Measurements from ENCODE around the gene MYL7.

Gene MYL7

DNA sequence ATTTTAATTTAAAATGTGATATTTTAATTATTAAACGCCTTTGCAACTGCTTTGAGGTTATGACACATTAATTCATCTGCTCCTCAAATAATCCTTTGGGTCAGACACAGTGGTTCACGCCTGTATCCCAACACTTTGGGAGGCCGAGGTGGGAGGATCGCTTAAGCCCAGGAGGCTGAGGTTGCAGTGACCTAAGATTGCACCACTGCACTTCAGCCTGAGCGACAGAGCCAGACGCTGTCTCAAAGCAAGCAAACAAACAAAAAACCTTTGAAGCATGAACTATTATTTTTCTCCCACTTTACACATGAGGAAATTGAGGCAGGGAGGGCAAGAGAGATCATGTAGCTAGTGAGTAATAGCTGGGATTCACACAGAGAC lies 16.3 kb downstream of the MYL7 start (continued):
- TF ChIP-seq, protein P1, sequence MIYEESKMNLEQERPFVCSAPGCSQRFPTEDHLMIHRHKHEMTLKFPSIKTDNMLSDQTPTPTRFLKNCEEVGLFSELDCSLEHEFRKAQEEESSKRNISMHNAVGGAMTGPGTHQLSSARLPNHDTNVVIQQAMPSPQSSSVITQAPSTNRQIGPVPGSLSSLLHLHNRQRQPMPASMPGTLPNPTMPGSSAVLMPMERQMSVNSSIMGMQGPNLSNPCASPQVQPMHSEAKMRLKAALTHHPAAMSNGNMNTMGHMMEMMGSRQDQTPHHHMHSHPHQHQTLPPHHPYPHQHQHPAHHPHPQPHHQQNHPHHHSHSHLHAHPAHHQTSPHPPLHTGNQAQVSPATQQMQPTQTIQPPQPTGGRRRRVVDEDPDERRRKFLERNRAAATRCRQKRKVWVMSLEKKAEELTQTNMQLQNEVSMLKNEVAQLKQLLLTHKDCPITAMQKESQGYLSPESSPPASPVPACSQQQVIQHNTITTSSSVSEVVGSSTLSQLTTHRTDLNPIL (CRISPR knock-in tag; IDR thresholded peaks at IDR 0.05; ENCODE audit: low read depth): no peak
- TF ChIP-seq RARB (CRISPR knock-in tag; IDR thresholded peaks at IDR 0.05): no peak

DNA sequence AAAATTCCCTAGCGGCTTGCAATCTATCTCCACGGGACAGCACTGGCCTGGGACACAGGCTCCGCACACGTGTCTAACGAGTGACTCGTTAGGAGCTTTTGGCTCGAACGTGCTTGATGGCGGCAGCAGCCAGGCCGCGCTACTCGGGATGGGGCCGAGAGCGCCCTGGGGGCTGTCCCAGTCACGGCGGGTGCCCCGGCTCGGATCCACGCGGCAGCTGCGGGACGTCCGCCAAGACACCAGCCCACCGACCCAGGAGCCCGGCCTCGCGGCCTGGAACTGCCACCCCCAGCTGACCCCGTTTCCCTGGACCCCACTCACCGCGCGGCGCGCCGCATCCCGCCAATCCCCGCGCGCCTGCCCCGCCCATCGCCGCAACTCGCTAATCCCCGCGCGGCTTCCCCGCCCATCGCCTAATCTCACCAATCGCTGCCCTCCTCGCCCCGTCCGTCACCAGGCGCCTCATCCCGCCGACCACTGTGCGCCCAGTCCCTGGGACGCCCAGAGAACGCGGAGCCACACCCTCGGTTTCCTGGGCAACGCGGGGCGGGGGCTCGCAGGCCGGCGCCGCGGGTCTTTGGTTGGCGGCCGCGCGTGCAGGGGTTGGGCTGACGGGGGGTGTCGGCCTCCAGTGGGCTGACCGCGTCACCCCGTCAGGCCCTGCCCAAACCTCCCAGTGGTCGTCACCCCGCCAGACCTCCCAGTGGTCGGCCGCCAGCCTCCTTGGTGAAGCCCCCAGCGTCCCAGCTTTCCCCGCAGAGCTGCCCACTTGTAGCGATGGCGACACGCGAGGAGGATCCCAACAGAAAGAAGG lies 17.7 kb downstream of the MYL7 start, which contains the start of gene POLD2:
TSS of gene POLD2 (minus strand) at position 359 of the 814 bp plus-strand sequence. CDS start 1,495 bp downstream, outside the sequence.
- peak; percentile 99 for ATAC-seq
- TF ChIP-seq, protein P2, sequence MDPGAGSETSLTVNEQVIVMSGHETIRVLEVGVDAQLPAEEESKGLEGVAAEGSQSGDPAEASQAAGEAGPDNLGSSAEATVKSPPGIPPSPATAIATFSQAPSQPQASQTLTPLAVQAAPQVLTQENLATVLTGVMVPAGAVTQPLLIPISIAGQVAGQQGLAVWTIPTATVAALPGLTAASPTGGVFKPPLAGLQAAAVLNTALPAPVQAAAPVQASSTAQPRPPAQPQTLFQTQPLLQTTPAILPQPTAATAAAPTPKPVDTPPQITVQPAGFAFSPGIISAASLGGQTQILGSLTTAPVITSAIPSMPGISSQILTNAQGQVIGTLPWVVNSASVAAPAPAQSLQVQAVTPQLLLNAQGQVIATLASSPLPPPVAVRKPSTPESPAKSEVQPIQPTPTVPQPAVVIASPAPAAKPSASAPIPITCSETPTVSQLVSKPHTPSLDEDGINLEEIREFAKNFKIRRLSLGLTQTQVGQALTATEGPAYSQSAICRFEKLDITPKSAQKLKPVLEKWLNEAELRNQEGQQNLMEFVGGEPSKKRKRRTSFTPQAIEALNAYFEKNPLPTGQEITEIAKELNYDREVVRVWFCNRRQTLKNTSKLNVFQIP (CRISPR knock-in tag; IDR thresholded peaks at IDR 0.05; ENCODE audit: borderline replicate concordance, low read depth): peak; percentile 75; the same call in 1 of the 2 replicates
- TF ChIP-seq RARB (CRISPR knock-in tag; IDR thresholded peaks at IDR 0.05) (no peak), ARNTL (CRISPR knock-in tag; IDR thresholded peaks at IDR 0.05; ENCODE audit: borderline replicate concordance, low read depth) (0 out of 2 replicates have a peak, but pooled peaks have one; percentile 70), GLIS3 (CRISPR knock-in tag; IDR thresholded peaks at IDR 0.05) (0 out of 2 replicates have a peak, but pooled peaks have one; percentile 11), ZFP30 (CRISPR knock-in tag; IDR thresholded peaks at IDR 0.05) (no peak), ZNF565 (CRISPR knock-in tag; conservative IDR thresholded peaks at IDR 0.05; ENCODE audit: low read depth) (0 out of 2 replicates have a peak, but pooled peaks have one; percentile 29), CSDC2 (CRISPR knock-in tag; IDR thresholded peaks at IDR 0.05) (peak; percentile 21; the same call in 1 of the 2 replicates)
- TF ChIP-seq, protein P3, sequence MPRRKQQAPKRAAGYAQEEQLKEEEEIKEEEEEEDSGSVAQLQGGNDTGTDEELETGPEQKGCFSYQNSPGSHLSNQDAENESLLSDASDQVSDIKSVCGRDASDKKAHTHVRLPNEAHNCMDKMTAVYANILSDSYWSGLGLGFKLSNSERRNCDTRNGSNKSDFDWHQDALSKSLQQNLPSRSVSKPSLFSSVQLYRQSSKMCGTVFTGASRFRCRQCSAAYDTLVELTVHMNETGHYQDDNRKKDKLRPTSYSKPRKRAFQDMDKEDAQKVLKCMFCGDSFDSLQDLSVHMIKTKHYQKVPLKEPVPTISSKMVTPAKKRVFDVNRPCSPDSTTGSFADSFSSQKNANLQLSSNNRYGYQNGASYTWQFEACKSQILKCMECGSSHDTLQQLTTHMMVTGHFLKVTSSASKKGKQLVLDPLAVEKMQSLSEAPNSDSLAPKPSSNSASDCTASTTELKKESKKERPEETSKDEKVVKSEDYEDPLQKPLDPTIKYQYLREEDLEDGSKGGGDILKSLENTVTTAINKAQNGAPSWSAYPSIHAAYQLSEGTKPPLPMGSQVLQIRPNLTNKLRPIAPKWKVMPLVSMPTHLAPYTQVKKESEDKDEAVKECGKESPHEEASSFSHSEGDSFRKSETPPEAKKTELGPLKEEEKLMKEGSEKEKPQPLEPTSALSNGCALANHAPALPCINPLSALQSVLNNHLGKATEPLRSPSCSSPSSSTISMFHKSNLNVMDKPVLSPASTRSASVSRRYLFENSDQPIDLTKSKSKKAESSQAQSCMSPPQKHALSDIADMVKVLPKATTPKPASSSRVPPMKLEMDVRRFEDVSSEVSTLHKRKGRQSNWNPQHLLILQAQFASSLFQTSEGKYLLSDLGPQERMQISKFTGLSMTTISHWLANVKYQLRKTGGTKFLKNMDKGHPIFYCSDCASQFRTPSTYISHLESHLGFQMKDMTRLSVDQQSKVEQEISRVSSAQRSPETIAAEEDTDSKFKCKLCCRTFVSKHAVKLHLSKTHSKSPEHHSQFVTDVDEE (CRISPR knock-in tag; IDR thresholded peaks at IDR 0.05): peak; percentile 29; the same call in 1 of the 2 replicates

DNA sequence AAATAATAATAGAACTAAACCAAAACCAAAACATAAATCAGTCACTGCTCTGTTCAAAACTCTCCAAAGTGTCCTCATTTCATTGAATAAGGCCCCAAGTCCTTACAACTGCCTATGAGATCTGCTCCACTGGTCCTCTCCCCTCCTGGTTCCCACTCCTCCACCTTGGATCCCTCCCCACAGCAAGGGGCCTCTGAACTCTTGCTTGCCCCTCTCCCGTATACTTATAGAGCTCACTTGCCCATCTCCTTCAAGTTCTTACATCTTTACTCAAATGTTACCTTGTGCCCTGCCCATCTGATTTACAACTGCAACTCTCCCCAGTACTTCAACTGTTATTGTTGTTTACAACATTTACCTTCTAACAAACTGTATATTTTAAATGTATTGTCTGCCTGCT lies 18.6 kb downstream of the MYL7 start:
- TF ChIP-seq ESRRG (CRISPR knock-in tag; IDR thresholded peaks at IDR 0.05) (no peak), ZNF8 (CRISPR knock-in tag; IDR thresholded peaks at IDR 0.05) (no peak), TCF4 (CRISPR knock-in tag; IDR thresholded peaks at IDR 0.05; ENCODE audit: borderline replicate concordance) (no peak), ZFP3 (CRISPR knock-in tag; IDR thresholded peaks at IDR 0.05) (no peak), TOX (CRISPR knock-in tag; IDR thresholded peaks at IDR 0.05; ENCODE audit: borderline replicate concordance) (no peak), RARB (CRISPR knock-in tag; IDR thresholded peaks at IDR 0.05) (no peak), ZNF565 (CRISPR knock-in tag; conservative IDR thresholded peaks at IDR 0.05; ENCODE audit: low read depth) (no peak), BACH2 (CRISPR knock-in tag; IDR thresholded peaks at IDR 0.05; ENCODE audit: borderline replicate concordance) (no peak), OSR1 (CRISPR knock-in tag; IDR thresholded peaks at IDR 0.05) (no peak), PPARA (CRISPR knock-in tag; IDR thresholded peaks at IDR 0.05; ENCODE audit: borderline replicate concordance) (no peak), CSDC2 (CRISPR knock-in tag; IDR thresholded peaks at IDR 0.05) (no peak), ZNF70 (CRISPR knock-in tag; IDR thresholded peaks at IDR 0.05) (no peak), SNAI2 (CRISPR knock-in tag; IDR thresholded peaks at IDR 0.05) (no peak), GLIS3 (CRISPR knock-in tag; IDR thresholded peaks at IDR 0.05) (no peak), ARNTL (CRISPR knock-in tag; IDR thresholded peaks at IDR 0.05; ENCODE audit: borderline replicate concordance, low read depth) (no peak)
- TF ChIP-seq, protein P3 (CRISPR knock-in tag; IDR thresholded peaks at IDR 0.05): no peak
- TF ChIP-seq, protein P2 (CRISPR knock-in tag; IDR thresholded peaks at IDR 0.05; ENCODE audit: borderline replicate concordance, low read depth): no peak
- TF ChIP-seq, protein P4, sequence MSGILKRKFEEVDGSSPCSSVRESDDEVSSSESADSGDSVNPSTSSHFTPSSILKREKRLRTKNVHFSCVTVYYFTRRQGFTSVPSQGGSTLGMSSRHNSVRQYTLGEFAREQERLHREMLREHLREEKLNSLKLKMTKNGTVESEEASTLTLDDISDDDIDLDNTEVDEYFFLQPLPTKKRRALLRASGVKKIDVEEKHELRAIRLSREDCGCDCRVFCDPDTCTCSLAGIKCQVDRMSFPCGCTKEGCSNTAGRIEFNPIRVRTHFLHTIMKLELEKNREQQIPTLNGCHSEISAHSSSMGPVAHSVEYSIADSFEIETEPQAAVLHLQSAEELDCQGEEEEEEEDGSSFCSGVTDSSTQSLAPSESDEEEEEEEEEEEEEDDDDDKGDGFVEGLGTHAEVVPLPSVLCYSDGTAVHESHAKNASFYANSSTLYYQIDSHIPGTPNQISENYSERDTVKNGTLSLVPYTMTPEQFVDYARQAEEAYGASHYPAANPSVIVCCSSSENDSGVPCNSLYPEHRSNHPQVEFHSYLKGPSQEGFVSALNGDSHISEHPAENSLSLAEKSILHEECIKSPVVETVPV (CRISPR knock-in tag; IDR thresholded peaks at IDR 0.05): no peak
- TF ChIP-seq, protein P5, sequence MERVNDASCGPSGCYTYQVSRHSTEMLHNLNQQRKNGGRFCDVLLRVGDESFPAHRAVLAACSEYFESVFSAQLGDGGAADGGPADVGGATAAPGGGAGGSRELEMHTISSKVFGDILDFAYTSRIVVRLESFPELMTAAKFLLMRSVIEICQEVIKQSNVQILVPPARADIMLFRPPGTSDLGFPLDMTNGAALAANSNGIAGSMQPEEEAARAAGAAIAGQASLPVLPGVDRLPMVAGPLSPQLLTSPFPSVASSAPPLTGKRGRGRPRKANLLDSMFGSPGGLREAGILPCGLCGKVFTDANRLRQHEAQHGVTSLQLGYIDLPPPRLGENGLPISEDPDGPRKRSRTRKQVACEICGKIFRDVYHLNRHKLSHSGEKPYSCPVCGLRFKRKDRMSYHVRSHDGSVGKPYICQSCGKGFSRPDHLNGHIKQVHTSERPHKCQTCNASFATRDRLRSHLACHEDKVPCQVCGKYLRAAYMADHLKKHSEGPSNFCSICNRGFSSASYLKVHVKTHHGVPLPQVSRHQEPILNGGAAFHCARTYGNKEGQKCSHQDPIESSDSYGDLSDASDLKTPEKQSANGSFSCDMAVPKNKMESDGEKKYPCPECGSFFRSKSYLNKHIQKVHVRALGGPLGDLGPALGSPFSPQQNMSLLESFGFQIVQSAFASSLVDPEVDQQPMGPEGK (CRISPR knock-in tag; IDR thresholded peaks at IDR 0.05; ENCODE audit: borderline replicate concordance): no peak
- no peak for ATAC-seq

Measured in SK-N-SH treated with all-trans-retinoic acid at 6 μM for 48 hours (cell line).